Measurements from ENCODE around the gene TCTN2.

TCTN2 gene

GRCh38 chr12:123747309-123747708, 76.4 kb downstream of the TCTN2 start:
- no peak for DNase-seq

GRCh38 chr12:123748161-123748560, 77.2 kb downstream of the TCTN2 start:
- DNase-seq: peak; percentile 24

GRCh38 chr12:123748661-123749060, 77.7 kb downstream of the TCTN2 start:
- DNase-seq: no peak

- no peak for DNase-seq
Observed at GRCh38 chr12:123749355-123749754, 78.4 kb downstream of the TCTN2 start.

GRCh38 chr12:123750159-123750656, 79.3 kb downstream of the TCTN2 start:
- no peak for DNase-seq

DNA sequence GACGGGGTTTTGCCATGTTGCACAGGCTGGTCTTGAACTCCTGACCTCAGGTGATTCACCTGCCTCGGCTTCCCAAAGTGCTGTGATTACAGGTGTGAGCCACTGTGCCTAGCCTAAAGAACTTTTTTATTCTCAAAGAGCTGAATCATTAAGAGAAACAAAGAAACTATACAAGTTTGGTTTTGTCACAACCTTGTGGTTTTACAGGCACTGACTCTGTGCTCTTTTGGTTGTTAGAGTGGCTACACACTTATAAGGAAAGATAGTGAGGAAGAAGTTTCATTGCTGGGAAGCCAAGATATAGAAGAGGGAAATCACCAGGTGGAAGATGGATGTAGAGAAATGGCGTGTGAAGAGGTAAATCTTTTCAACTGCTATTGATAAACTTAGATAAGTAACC, 81.1 kb downstream of the TCTN2 start:
- no peak for DNase-seq

DNA sequence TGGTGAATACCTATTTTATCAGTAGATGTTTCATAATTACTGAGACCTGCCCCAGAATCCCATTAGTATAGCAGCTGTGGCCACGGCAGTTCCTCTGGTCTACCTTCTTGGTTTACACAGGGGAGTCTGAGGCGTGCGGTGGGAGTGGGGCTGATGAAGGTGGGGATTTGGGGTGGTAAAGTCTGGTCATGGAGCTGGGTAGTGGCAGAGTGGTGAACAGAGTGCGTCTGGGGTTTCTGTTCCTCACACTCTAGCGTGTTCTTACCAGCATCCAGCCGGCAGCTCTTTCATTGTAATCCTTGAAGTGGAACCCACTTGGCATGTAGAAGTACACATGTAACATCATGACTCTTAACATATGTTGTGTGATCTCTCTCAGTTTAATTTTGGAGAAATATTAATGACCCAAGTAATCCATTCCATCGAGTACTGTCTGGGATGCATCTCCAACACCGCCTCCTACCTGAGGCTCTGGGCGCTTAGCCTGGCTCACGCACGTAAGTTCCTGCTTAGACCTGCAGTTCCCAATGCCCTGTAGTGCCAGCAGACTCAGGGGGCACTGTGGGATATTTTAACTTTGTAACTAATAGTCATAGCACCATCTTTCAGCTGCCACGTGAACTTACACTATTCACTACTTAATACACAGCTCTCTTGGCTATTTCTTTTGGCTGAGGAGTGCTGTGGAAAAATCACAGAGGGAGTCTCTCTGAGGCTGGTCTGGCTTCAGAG, 83.3 kb downstream of the TCTN2 start:
- no peak for DNase-seq

GRCh38 chr12:123757561-123757960, 86.6 kb downstream of the TCTN2 start:
- DNase-seq: no peak
